ENCODE data around the gene CD59.

GRCh38 chr11:33772300-33772699, 36.1 kb upstream of the CD59 start:
- TF ChIP-seq EP300 (IDR thresholded peaks at IDR 0.05): no peak
- no peak for TF ChIP-seq CTCF (IDR thresholded peaks at IDR 0.05)
- TF ChIP-seq POLR2AphosphoS5 (IDR thresholded peaks at IDR 0.05): no peak
